Gastrocnemius medialis (tissue), 4 donors: ENCODE data around the gene TFAP2C. TPM values are rescaled to one million over a fixed set of nuclear protein-coding genes. Genes with fewer than 3 reads are reported as not detected.
"Not testable (repeated sequence)": the region's sequence is repeated elsewhere in the genome, so short reads cannot be mapped to it uniquely, and the experiment has no call there.

Experiments used
- ATAC-seq, 2 donors: fragments of 150-250 bp; one replicate each; pipeline ENCODE4 v1.9.1; 2016
- DNase-seq, 2 donors: peaks; one replicate each; pipeline ENCODE4 v3.0.0-alpha.2; 2019
- H3K27ac ChIP-seq, 4 donors: fragments of 200-600 bp; sonication (generic); 1 replicate in 1 of 4; 2 replicates in 3 of 4; pipeline ENCODE4 v1.5.1; 2016 to 2018; ENCODE audit warnings: mild to moderate bottlenecking in 2 of 4, moderate library complexity in 1 of 4
- H3K27me3 ChIP-seq, 3 donors: fragments of 200-600 bp; sonication (generic) in 2 of 3; 1 replicate in 1 of 3; 2 replicates in 2 of 3; pipeline versions ENCODE4 v1.5.1 to v1.6.0; 2016 to 2019; ENCODE audit warnings: mild to moderate bottlenecking in 1 of 3, moderate library complexity in 1 of 3
- H3K36me3 ChIP-seq, 2 donors: fragments of 200-600 bp; sonication (generic) in 1 of 2; one replicate each; pipeline ENCODE4 v1.5.1; 2017 to 2018
- H3K4me1 ChIP-seq, 2 donors: fragments of 200-600 bp; sonication (generic) in 1 of 2; one replicate each; pipeline ENCODE4 v1.5.1; 2016 to 2017; ENCODE audit warnings: mild to moderate bottlenecking in 2 of 2
- H3K4me3 ChIP-seq, 4 donors: fragments of 200-600 bp; sonication (generic) in 3 of 4; 1 replicate in 1 of 4; 2 replicates in 3 of 4; pipeline ENCODE4 v1.5.1; 2016 to 2019; ENCODE audit warnings: mild to moderate bottlenecking in 2 of 4
- H3K9me3 ChIP-seq, 3 donors: fragments of 200-600 bp; sonication (generic) in 2 of 3; 1 replicate in 1 of 3; 2 replicates in 2 of 3; pipeline ENCODE4 v1.5.1; 2016 to 2019
- CTCF ChIP-seq, 5 experiments: fragments of 450-650 bp in 3 of 5; fragments of 200-600 bp in 2 of 5; sonication (generic) in 2 of 5; IDR thresholded peaks in 4 of 5; conservative IDR thresholded peaks in 1 of 5; 1 replicate in 4 of 5; 2 replicates in 1 of 5; pipeline ENCODE4 v1.5.1; 2016 to 2019; ENCODE audit warnings: antibody characterized with exemption in 5 of 5, mild to moderate bottlenecking in 3 of 5, moderate library complexity in 3 of 5
- POLR2A ChIP-seq, 2 donors: fragments of 450-650 bp; IDR thresholded peaks; one replicate each; pipeline ENCODE4 v1.6.1; 2017; ENCODE audit warnings: antibody characterized with exemption in 2 of 2, mild to moderate bottlenecking in 2 of 2, moderate library complexity in 2 of 2
- in situ Hi-C, 4 donors: fragments of 200-750 bp; cut with MboI; loops; one replicate each; pipeline versions ENCODE4 v1.15.0 to v1.8.0; 2017; ENCODE audit warnings: low sequenced_read_pairs in 4 of 4
- intact Hi-C: fragments of 100-400 bp; cut with DNase I; formaldehyde crosslinking; loops from one replicate; pipeline ENCODE4 v1.15.1; 2023; ENCODE audit warnings: low total_unique reads
- total RNA-seq, 4 donors: library from RNA; depleted of rRNA; stranded (reverse); fragments of >200 nt; gene quantifications; one replicate each; pipeline versions ENCODE4 v1.1.0 to v1.2.3, GENCODE V29; 2016

The TFAP2C gene
- total RNA-seq, 4 donors from 2014 or later = 0.11 to 0.13 TPM; not detected in 2

GRCh38 chr20:56617489-56617888 lies 11.6 kb upstream of the TFAP2C start:
- Histone ChIP-seq H3K4me1 (no peaks in the 10 kb centered on the region), H3K9me3 (no peaks in the 10 kb centered on the region), H3K27ac (no peak overlapping the region), H3K36me3 (no peaks in the 10 kb centered on the region), H3K27me3 (no peaks in the 10 kb centered on the region), H3K4me3 (no peak overlapping the region)
- ATAC-seq (no peak), DNase-seq (no peak)
- TF ChIP-seq CTCF (IDR thresholded peaks at IDR 0.05 in 4 of 5, conservative IDR thresholded peaks at IDR 0.05 in 1 of 5) (no peak), POLR2A (IDR thresholded peaks at IDR 0.05) (no peak)
- intact Hi-C loops = no loop called here
- in situ Hi-C loops = no loop called here

GRCh38 chr20:56621730-56622129 lies 7.4 kb upstream of the TFAP2C start:
- in situ Hi-C loops = no loop called here
- intact Hi-C loops = no loop called here

GRCh38 chr20:56623930-56624329 lies 5.2 kb upstream of the TFAP2C start:
- H3K4me3 ChIP-seq, H3K27ac ChIP-seq, H3K4me1 ChIP-seq, intact Hi-C loops, ATAC-seq, in situ Hi-C loops, H3K9me3 ChIP-seq, DNase-seq, H3K36me3 ChIP-seq: not testable (repeated sequence)
- H3K27me3 ChIP-seq = peaks cover 47% of the 10 kb centered on the region in 3 donors

More at GRCh38 chr20:56621730-56622129, 7.4 kb upstream of the TFAP2C start:
- Histone ChIP-seq H3K9me3 (no peaks in the 10 kb centered on the region), H3K27me3 (peaks cover 25 to 27% (median 25%) of the 10 kb centered on the region in 3 donors), H3K4me1 (no peaks in the 10 kb centered on the region), H3K4me3 (no peak overlapping the region), H3K36me3 (no peaks in the 10 kb centered on the region), H3K27ac (no peak overlapping the region)
- no peak for DNase-seq
- ATAC-seq = no peak
- TF ChIP-seq POLR2A (IDR thresholded peaks at IDR 0.05) = no peak

- intact Hi-C loops (no loop called here), in situ Hi-C loops (no loop called here)
- Histone ChIP-seq H3K4me1 (peaks cover 8 to 11% of the 10 kb centered on the region in 2 donors), H3K36me3 (no peaks in the 10 kb centered on the region), H3K27me3 (peaks cover 58% of the 10 kb centered on the region in 3 donors), H3K9me3 (no peaks in the 10 kb centered on the region), H3K27ac (no peak overlapping the region), H3K4me3 (no peak overlapping the region)
- ATAC-seq (no peak), DNase-seq (no peak)
- TF ChIP-seq POLR2A (IDR thresholded peaks at IDR 0.05) = no peak
- no peak for TF ChIP-seq CTCF (IDR thresholded peaks at IDR 0.05 in 4 of 5, conservative IDR thresholded peaks at IDR 0.05 in 1 of 5)
These were observed 4.1 kb upstream of the TFAP2C start for GRCh38 chr20:56624786-56625681.

- intact Hi-C loops = no loop called here
- in situ Hi-C loops = no loop called here
- no peaks in the 10 kb centered on the region for H3K36me3 ChIP-seq
- H3K4me1 ChIP-seq = peaks cover 8 to 14% of the 10 kb centered on the region in 2 donors
- ATAC-seq = no peak
- peaks cover 66% of the 10 kb centered on the region in 3 donors for H3K27me3 ChIP-seq
- H3K9me3 ChIP-seq = no peaks in the 10 kb centered on the region
- H3K27ac ChIP-seq = no peak overlapping the region
- TF ChIP-seq POLR2A (IDR thresholded peaks at IDR 0.05) = no peak
- no peak for TF ChIP-seq CTCF (IDR thresholded peaks at IDR 0.05 in 4 of 5, conservative IDR thresholded peaks at IDR 0.05 in 1 of 5)
- no peak for DNase-seq
- no peak overlapping the region for H3K4me3 ChIP-seq
These were observed 3.3 kb upstream of the TFAP2C start for GRCh38 chr20:56625837-56626236.
